GM23338 (cell line): ENCODE results near the gene COX14.

ENCODE experiments used
- CREB1 ChIP-seq: fragments of 250-450 bp; sonication (Bioruptor Pico); IDR thresholded peaks from 2 replicates; pipeline ENCODE4 v1.5.0; 2020; ENCODE audit warnings: low read depth, mild to moderate bottlenecking, moderate library complexity
- CTCF ChIP-seq, 2 experiments: fragments of 200-600 bp in 1 of 2; sonication (generic) in 1 of 2; conservative IDR thresholded peaks; 2 replicates each; pipeline versions ENCODE4 v1.5.1 to v1.6.1; 2016 to 2017; ENCODE audit warnings: antibody characterized with exemption in 2 of 2, low read depth in 2 of 2, mild to moderate bottlenecking in 2 of 2, moderate library complexity in 1 of 2
- ETS1 ChIP-seq: IDR thresholded peaks from 2 replicates; pipeline ENCODE4 v1.6.1; 2016; ENCODE audit warnings: antibody characterized with exemption
- EZH2 ChIP-seq: fragments of 200-600 bp; sonication (generic); IDR thresholded peaks from one replicate; pipeline ENCODE4 v1.8.0; 2017; ENCODE audit warnings: antibody characterized with exemption, mild to moderate bottlenecking, low read depth; ENCODE audit not compliant: unreplicated experiment
- EZH2phosphoT487 ChIP-seq: fragments of 200-600 bp; sonication (generic); IDR thresholded peaks from one replicate; pipeline ENCODE4 v1.8.1; 2018; ENCODE audit warnings: antibody characterized with exemption; ENCODE audit not compliant: unreplicated experiment
- JUNB ChIP-seq: IDR thresholded peaks from one replicate; pipeline ENCODE4 v1.6.1; 2016; ENCODE audit warnings: antibody characterized with exemption; ENCODE audit not compliant: unreplicated experiment
- POLR2AphosphoS5 ChIP-seq: IDR thresholded peaks from 2 replicates; pipeline ENCODE4 v1.6.1; 2016; ENCODE audit warnings: antibody characterized with exemption, low read depth
- REST ChIP-seq: IDR thresholded peaks from one replicate; pipeline ENCODE4 v1.6.1; 2018; ENCODE audit warnings: antibody characterized with exemption; ENCODE audit not compliant: unreplicated experiment
- STAT1 ChIP-seq: IDR thresholded peaks from one replicate; pipeline ENCODE4 v1.6.1; 2016; ENCODE audit warnings: antibody characterized with exemption; ENCODE audit not compliant: unreplicated experiment
- ZNF114 ChIP-seq: fragments of 250-450 bp; sonication (Bioruptor Pico); IDR thresholded peaks from 2 replicates; pipeline ENCODE4 v1.5.0; 2020; ENCODE audit warnings: mild to moderate bottlenecking, moderate library complexity
- ZNF331 ChIP-seq: fragments of 250-450 bp; sonication (Bioruptor Pico); IDR thresholded peaks from 2 replicates; pipeline ENCODE4 v1.5.0; 2020; ENCODE audit warnings: low read depth, mild to moderate bottlenecking, moderate library complexity
- ZNF462 ChIP-seq: fragments of 250-450 bp; sonication (Bioruptor Pico); IDR thresholded peaks from 2 replicates; pipeline ENCODE4 v1.5.0; 2020; ENCODE audit warnings: mild to moderate bottlenecking, moderate library complexity

- TF ChIP-seq CTCF (conservative IDR thresholded peaks at IDR 0.05; ENCODE audit: low read depth in 2 of 2) (no peak), ZNF114 (CRISPR knock-in tag) (no peak), POLR2AphosphoS5 (no peak), CREB1 (CRISPR knock-in tag) (no peak), ETS1 (no peak), EZH2 (no peak), EZH2phosphoT487 (no peak), REST (no peak), ZNF462 (no peak), STAT1 (no peak), JUNB (no peak), ZNF331 (CRISPR knock-in tag) (no peak)
These were observed 28.7 kb upstream of the COX14 start for GRCh38 chr12:50083301-50083700.
